GM13976 (cell line): ENCODE results near the gene FEV.

Experiments used
- DNase-seq: peaks from one replicate; pipeline ENCODE4 v3.0.0; 2012; ENCODE audit warnings: low spot score
- CTCF ChIP-seq: IDR thresholded peaks from 2 replicates; pipeline ENCODE4 v1.5.1; 2012; ENCODE audit warnings: borderline replicate concordance, mild to moderate bottlenecking; ENCODE audit not compliant: insufficient read depth; ENCODE audit errors: extremely low read depth, missing control alignments, control extremely low read depth
- in situ Hi-C: fragments of 300-500 bp; cut with MboI; formaldehyde crosslinking; loops from one replicate; pipeline ENCODE4 v1.12.0; 2022; ENCODE audit warnings: low sequenced_read_pairs, mixed read lengths, inconsistent platforms; ENCODE audit not compliant: unreplicated experiment

Gene FEV

GRCh38 chr2:218995561-218995960 is 10.6 kb upstream of the FEV start:
- in situ Hi-C loops, result no loop called here
- TF ChIP-seq CTCF, result no peak
- DNase-seq, result no peak

- peak; percentile 0 for TF ChIP-seq CTCF
- in situ Hi-C loops, result no loop called here
- DNase-seq, result no peak
These were observed 8.6 kb upstream of the FEV start, which contains the start of gene CRYBA2 for GRCh38 chr2:218993345-218994315. Gene CRYBA2 (minus strand): TSS chr2:218993422. CDS start chr2:218993176, 246 bp downstream.

- in situ Hi-C loops, result no loop called here
- TF ChIP-seq CTCF, result no peak
- no peak for DNase-seq
These were observed 7.8 kb upstream of the FEV start for GRCh38 chr2:218992703-218993344.

- in situ Hi-C loops, result no loop called here
- no peak for TF ChIP-seq CTCF
- DNase-seq, result no peak
These were observed 7.2 kb upstream of the FEV start for GRCh38 chr2:218992196-218992595.

- TF ChIP-seq CTCF, result no peak
- in situ Hi-C loops, result no loop called here
- no peak for DNase-seq
These were observed 6.7 kb upstream of the FEV start for GRCh38 chr2:218991674-218992168.

GRCh38 chr2:218990612-218991011 is 5.6 kb upstream of the FEV start:
- no peak for DNase-seq
- TF ChIP-seq CTCF, result no peak
- in situ Hi-C loops, result no loop called here
